ENCODE measurements around the gene TRIM71. TPM values are rescaled to one million over a fixed set of nuclear protein-coding genes. Genes with fewer than 3 reads are reported as not detected.

Gene TRIM71
- total and polyA plus RNA-seq, 8 donors: under 0.01 to 2.8 (median 0.12) TPM; not detected in 3

DNA sequence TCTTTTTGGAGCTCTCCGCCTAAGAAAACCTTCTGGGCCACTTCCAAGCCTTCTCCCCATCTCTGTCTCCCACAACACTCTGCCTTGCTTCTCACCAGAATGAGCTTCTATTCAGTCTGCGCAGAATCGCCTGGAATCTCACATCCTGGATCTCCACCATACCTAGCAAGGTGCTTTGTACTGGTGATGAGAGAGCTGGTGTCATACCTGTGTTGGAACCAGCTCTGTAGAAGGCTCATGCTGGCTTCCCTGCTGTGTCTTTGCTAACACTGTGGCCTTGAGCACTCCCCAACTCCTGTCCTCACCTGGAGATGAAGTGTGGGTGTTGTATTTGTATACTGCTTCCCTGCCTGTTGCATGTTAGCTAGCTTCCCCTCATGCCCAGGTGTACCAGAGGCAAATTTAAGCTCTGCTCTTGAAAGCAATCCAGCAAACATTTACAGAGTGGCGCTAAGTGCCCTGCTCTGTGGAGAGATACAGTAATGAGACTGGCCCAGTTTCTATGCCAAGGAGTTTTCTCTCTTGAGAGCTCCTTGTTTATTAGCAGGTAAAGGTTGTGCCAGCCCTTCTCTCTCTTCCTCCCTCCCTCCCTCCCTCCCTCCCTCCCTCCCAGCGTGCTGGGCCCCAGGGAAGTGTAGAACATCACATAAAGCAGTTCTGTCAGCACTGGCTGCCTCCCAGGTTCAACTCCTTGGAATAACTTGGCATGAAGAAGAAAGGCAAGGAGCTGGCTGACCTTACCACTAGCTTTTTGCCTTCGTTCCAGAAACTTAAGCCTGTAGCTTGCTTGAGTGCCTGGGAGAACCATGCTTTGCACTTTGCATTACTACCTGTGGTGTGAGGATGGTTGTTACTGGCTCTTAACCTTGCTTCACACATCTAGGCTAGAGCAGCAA lies 54.9 kb downstream of the TRIM71 start:
- peak; percentile 78 to 92 for DNase-seq
- intact Hi-C loops (cut with DNase I; ENCODE audit: low total_unique reads): no loop called here
- Histone ChIP-seq H3K27ac (peak overlapping the region; percentile 39 to 73 (median 51)), H3K4me1 (peaks cover 16 to 23% (median 22%) of the 10 kb centered on the region in 4 donors), H3K9me3 (no peaks in the 10 kb centered on the region), H3K4me3 (no peak overlapping the region), H3K36me3 (no peaks in the 10 kb centered on the region), H3K27me3 (no peaks in the 10 kb centered on the region)
- TF ChIP-seq POLR2A (IDR thresholded peaks at IDR 0.05): no peak
- TF ChIP-seq POLR2AphosphoS5 (IDR thresholded peaks at IDR 0.05): peak; percentile 24 to 56 (median 25)
- no peak for TF ChIP-seq EP300 (IDR thresholded peaks at IDR 0.05)
- TF ChIP-seq, protein P1, sequence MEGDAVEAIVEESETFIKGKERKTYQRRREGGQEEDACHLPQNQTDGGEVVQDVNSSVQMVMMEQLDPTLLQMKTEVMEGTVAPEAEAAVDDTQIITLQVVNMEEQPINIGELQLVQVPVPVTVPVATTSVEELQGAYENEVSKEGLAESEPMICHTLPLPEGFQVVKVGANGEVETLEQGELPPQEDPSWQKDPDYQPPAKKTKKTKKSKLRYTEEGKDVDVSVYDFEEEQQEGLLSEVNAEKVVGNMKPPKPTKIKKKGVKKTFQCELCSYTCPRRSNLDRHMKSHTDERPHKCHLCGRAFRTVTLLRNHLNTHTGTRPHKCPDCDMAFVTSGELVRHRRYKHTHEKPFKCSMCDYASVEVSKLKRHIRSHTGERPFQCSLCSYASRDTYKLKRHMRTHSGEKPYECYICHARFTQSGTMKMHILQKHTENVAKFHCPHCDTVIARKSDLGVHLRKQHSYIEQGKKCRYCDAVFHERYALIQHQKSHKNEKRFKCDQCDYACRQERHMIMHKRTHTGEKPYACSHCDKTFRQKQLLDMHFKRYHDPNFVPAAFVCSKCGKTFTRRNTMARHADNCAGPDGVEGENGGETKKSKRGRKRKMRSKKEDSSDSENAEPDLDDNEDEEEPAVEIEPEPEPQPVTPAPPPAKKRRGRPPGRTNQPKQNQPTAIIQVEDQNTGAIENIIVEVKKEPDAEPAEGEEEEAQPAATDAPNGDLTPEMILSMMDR (IDR thresholded peaks at IDR 0.05): no peak
- 29 to 46% (median 39%) methylated on average over 5 to 6 of the region's 6 CpGs for WGBS, 5 donors

GRCh38 chr3:32873531-32874130 lies 55.8 kb downstream of the TRIM71 start:
- Histone ChIP-seq H3K4me1 (peaks cover 16 to 23% (median 22%) of the 10 kb centered on the region in 4 donors), H3K36me3 (no peaks in the 10 kb centered on the region), H3K27me3 (no peaks in the 10 kb centered on the region), H3K27ac (peak overlapping the region; percentile 21 to 73 (median 52)), H3K4me3 (no peak overlapping the region), H3K9me3 (no peaks in the 10 kb centered on the region)
- 40 to 57% (median 48%) methylated on average over 8 to 12 of the region's 12 CpGs for WGBS, 5 donors
- intact Hi-C loops (cut with DNase I; ENCODE audit: low total_unique reads): no loop called here
- TF ChIP-seq, protein P1 (IDR thresholded peaks at IDR 0.05): no peak
- TF ChIP-seq POLR2A (IDR thresholded peaks at IDR 0.05): no peak
- no peak for TF ChIP-seq POLR2AphosphoS5 (IDR thresholded peaks at IDR 0.05)
- no peak for TF ChIP-seq EP300 (IDR thresholded peaks at IDR 0.05)
- DNase-seq: peak in 1 of 2 donors; percentile 46

DNA sequence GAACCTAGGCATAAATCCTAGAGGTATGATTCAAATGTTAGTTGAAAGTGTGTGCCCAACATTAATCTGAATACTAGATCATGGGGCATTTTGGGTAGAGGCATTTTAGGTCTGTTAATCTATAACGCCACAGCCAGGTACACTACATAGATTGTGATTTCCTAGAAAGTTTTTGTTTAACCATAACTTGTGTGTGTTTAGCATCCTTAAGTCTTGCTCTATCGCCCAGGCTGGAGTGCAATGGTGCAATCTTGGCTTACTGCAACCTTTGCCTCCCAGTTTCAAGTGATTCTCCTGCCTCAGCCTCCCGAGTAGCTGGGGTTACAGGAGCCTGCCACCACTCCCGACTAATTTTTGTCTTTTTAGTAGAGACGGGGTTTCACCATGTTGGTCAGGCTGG lies 59.1 kb downstream of the TRIM71 start:
- 81 to 94% (median 90%) methylated on average over 5 of the region's 5 CpGs for WGBS, 5 donors
- intact Hi-C loops (cut with DNase I; ENCODE audit: low total_unique reads): no loop called here
- Histone ChIP-seq H3K36me3 (no peaks in the 10 kb centered on the region), H3K9me3 (no peaks in the 10 kb centered on the region), H3K4me3 (no peak overlapping the region), H3K4me1 (peaks cover 16 to 22% (median 21%) of the 10 kb centered on the region in 4 donors), H3K27ac (no peak overlapping the region), H3K27me3 (no peaks in the 10 kb centered on the region)
- TF ChIP-seq EP300 (IDR thresholded peaks at IDR 0.05): no peak
- TF ChIP-seq, protein P1 (IDR thresholded peaks at IDR 0.05): no peak
- no peak for DNase-seq

DNA sequence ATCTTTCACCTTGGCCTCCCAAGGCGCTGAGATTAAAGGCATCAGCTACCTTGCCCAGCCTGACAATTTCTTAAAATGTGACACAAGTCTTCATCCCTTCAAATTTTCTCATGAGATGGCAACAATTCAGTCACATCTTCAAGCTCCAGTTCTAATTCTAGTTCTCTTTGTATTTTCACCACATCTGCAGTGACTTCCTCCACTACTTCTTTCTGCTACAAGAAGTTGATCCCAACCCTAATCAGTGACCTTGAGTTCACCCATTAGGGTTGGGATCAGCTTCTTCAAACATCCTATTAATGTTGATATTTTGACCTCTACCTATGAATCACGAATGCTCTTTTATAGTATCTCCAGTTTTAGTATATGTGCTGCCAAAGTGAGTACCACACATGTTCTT lies 59.8 kb downstream of the TRIM71 start:
- WGBS, 5 donors: 71 to 81% (median 75%) methylated on average over 2 of the region's 2 CpGs

More for the DNA sequence above, 59.8 kb downstream of the TRIM71 start:
- no peaks in the 10 kb centered on the region for H3K9me3 ChIP-seq
- H3K4me1 ChIP-seq: peaks cover 12 to 17% (median 14%) of the 10 kb centered on the region in 4 donors
- H3K4me3 ChIP-seq: no peak overlapping the region
- no peak overlapping the region for H3K27ac ChIP-seq
- DNase-seq: no peak
- H3K36me3 ChIP-seq: no peaks in the 10 kb centered on the region
- no peak for TF ChIP-seq POLR2AphosphoS5 (IDR thresholded peaks at IDR 0.05)
- no peak for TF ChIP-seq POLR2A (IDR thresholded peaks at IDR 0.05)
- TF ChIP-seq EP300 (IDR thresholded peaks at IDR 0.05): no peak
- TF ChIP-seq, protein P1 (IDR thresholded peaks at IDR 0.05): no peak
- intact Hi-C loops (cut with DNase I; ENCODE audit: low total_unique reads): no loop called here
- H3K27me3 ChIP-seq: no peaks in the 10 kb centered on the region
